ENCODE data around the gene ABCC9. TPM values are rescaled to one million over a fixed set of nuclear protein-coding genes. Genes with fewer than 3 reads are reported as not detected.

Gene ABCC9
- 0.04 and 0.31 TPM in 2 replicates for polyA plus RNA-seq

GRCh38 chr12:21940549-21941505 lies at the start of gene ABCC9:
ABCC9 (minus strand) TSS chr12:21941426; CDS start chr12:21936674, 4,752 bp downstream.

GRCh38 chr12:21774358-21775132 lies 166.7 kb downstream of the ABCC9 start, which contains the start of gene KCNJ8:
KCNJ8 (minus strand) TSS chr12:21774706; CDS start chr12:21773616, 1,090 bp downstream.

Other genes starting within 250 kb of the ABCC9 start
- gene KCNJ8, start 166.7 kb downstream of the ABCC9 start, polyA plus RNA-seq, result 3.9 and 4.6 TPM in 2 replicates
- gene CMAS, start 104.8 kb upstream of the ABCC9 start, polyA plus RNA-seq, result 122 and 131 TPM in 2 replicates